Stimulated activated CD4-positive, alpha-beta T cell treated with anti-CD3 and anti-CD28 coated beads, Interleukin-4, amount 100 ng/mL, for 1 hour (primary cell): Measurements from ENCODE around the gene DOP1B.
A peak's percentile ranks its signal among the peaks of the same experiment; 100 is the strongest.
"Not testable (repeated sequence)": the region's sequence is repeated elsewhere in the genome, so short reads cannot be mapped to it uniquely, and the experiment has no call there.

Experiments
- DNase-seq: peaks from one replicate; pipeline ENCODE4 v3.0.0-alpha.2; 2020

DOP1B gene

DNA sequence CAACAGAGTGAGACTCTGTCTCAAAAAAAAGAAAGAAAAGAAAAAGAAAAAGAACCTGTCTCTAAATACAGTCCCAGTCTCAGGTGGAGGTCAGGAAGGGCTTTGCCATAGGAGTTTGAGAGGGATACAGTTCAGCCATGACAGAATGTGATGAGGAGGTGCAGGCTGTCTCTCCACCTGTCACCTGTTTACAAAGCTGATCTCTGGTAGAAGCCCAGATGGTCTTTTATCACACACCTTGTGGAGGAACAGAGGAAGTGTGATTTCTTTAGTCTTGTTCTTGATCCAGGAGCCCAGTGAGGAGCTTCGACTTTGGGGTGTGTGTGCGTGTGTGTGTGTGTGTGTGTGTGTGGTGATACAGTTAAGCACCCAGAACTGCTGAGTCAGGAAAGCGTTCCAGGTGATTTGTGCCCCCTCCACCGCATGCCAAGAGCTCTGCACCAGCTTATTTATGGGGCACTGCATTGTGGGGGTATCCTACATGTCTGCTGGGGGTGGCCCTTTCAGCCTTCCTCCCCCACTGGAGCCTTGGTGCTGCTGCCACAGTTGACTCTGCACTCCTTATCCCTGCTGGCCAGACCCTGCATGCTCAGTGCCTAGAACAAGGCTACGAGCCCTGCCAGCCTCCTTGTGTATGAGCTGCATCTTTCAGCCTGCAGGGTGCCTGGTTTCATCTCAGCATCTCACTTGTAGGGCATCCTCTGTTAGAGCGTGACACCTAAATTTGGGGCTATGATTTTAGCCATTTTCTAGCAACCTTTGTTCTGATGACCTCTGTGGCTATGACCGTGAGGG, 19.3 kb downstream of the DOP1B start:
- no peak for DNase-seq

DNA sequence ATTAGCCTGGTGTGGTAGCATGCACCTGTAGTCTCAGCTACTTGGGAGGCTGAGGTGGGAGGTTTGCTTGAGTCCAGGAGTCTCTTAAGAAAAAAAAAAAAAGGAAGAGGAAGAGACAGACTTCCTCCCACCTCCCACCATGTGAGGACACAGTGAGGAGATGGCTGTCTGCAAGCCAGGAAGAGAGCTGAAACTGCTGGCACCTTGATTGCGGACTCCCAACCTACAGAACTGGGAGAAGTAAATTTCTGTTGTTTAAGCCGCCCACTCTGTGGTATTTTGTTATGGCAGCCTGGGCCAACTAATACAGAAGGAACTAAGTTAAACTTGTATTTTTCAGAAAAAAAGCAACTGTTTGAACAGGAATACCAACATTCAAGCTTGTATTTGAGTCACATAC, 21.7 kb downstream of the DOP1B start:
- no peak for DNase-seq

DNA sequence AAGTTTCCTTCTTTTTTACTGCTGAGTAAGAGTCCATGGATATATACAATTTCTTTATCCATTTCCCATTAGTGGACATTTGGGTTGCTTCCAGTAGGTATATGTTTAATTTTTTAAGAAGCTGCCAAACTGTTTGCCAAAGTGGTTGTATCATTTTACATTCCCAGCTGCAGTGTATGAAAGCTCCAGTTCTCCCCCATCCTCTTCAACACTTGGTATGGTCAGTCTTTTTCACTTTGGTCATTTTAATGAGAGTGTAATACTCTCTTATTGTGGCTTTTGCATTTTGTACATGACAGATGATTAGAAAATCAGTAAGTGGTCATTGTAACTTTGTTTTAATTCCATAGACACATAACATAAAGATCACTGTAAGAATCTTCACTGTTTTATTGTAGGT, 22.5 kb downstream of the DOP1B start:
- DNase-seq = no peak

DNA sequence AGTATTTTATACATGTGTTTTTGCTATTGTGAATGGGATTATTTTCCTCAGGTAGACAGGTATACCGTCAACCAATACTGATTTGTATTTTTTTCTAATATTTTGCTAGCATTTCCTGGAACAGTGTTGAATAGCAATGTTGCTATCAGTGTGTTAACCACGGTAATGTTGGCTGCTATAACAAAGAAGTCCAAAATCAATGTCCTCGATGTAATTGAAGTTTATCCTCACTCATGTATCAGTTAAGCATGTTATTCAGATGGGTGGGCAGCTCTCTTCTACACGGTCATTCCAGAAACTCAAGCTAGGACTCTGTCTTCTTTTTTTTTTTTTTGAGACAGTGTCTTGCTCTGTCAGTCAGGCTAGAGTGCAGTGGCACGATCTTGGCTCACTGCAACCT, 24.3 kb downstream of the DOP1B start:
- no peak for DNase-seq

DNA sequence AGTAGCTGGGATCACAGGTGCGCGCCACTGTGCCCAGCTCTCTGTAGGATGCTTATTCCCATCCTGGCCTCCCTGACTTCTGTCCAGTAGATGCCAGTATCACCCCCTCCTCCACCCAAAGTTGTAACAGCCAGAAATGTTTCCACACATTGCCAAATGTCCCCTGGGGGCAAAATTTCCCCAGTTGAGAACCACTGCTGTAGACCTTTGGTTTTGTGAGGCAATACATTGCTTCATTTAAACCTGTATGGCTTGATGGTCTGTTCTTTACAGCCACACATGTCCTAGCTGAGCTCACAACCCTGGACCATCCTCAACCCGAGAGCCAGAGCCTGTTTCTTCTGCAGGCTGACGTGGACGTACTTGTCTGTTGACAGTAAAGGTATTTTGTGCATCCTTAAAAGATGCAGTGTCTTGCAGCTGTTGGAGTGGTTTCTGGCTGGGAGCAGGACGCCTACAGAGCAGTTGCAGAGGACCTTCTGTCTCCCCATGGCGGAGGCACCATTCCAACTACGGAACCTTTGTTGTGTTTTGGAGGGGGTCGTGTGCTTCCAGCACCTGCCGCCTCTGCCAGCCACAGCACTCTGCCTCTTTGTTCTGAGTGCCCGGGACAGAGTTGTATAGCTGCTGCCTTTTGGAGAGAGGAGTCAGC, 26.6 kb downstream of the DOP1B start:
- DNase-seq = no peak

DNA sequence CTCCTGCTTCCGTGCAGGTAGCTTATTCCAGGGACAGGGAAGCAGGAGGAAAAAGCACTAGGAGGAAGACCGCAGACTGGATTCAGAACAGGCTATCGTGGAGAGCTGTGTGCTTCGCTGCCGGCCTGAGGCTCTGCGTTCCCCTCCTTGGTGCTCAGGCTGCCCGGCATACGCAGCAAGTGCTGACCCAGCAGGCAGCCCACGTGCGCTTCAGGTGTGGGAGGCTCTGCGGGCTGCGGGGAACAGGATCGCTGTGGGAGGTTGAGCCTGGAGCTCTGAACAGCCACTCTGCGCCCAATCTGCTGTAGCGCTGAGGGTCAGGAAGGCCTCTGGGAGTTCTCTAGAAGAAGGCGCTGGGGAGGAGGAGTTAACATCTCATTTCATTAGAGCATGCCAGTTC, 27.9 kb downstream of the DOP1B start:
- DNase-seq = no peak

DNA sequence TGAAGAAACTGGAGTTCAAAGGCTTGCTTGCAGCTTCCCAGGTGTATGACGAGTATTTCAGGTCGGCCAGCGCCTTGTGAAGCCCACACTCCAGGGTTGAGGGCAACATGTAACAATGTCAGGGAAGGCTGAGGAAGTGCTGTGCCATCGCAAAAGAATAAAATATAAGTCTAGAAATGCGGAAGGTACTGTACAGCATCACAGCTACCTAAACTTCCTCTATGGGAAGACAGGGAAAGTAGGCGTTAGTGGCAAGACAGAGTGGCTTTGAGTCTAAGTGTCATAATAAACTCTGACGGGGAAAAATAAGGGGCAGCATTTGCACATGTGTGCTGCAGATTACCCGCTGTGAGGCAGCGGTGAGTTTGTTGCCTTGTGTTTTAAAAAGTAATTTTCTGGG, 28.9 kb downstream of the DOP1B start:
- no peak for DNase-seq

DNA sequence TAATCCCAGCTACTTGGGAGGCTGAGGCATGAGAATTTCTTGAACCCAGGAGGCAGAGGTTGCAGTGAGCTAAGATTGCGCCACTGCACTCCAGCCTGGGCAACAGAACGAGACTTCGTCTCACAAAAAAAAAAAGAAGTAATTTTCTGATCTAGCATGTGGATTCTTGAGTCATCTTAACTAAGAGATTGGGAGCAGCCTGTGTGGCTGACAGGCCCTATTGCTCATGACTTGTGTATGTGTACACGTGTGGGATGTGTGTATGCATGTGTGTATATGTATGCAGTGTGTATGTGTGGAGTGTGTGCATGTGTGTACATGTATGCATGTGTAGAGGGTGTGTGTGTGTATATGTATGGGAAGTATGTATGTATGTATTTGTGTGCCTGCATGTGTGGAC, 29.5 kb downstream of the DOP1B start:
- DNase-seq = no peak

DNA sequence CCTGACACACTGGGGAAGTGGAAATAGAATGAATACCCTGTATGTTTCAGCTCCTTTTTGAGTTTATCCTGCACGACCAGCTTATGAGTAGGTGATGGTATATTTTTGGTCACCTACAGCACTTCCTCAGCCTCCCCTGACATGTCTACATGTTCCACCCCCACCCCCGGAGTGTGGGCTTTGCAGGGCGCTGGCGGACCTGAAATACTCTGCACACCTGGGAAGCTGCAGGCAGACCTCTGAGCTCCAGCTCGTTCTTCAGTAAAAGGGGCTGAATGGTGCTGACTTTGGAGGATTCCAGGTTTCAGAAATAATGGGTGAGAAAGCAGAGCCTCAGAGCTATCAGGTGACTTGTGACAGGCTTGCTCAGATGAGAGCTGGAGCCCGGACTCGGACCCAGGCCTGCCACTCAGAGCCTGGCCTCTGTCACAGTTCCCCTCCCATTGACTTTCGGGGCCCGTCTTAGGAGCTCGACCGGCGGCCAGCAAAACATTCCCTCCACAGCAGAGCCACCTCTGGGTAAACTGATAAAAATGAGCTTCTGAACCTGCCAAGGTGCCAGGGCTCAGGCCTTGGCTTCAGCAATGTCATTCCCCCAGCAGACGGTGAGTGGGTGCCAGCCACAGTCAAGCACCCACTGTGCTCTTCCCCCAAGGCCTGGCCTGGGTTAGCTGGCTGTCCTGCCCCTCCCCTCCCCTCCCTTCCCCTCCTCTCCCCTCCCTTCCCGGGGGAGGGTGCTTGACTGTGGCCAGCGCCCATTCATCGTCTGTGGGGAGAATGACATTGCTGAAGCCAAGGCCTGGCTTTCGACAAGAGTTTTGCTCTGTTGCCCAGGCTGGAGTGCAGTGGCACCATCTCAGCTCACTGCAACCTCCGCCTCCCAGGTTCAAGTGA, 30.1 kb downstream of the DOP1B start:
- DNase-seq = no peak

DNA sequence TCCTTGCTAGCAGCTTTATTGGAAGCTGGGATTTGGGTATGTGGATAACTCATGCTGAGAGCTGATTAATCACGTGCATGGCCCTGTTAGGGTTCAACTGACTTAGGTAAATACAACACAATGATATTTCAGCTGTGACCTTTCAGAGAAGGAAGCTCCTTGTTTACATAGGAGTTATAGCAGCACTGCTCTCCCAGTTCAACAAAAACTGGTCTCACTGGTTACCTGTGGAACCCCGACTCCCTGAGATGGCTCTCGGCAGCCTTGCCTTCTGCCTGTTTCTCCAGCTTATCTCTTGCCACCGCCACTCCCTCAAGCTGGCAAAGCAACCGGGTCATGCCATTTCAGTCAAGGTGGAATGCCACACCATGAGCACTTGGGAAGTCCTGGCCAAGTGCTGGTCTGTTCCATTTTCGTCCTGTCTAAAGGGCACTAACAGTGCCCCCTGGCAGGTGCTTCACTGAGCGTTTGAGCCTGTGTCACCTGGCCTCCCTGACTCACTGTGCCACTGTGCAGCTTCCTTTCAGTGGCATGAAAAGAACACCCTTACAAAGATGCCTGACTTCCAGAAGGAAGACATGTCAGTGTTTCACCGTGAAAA, 31.6 kb downstream of the DOP1B start:
- DNase-seq = no peak

DNA sequence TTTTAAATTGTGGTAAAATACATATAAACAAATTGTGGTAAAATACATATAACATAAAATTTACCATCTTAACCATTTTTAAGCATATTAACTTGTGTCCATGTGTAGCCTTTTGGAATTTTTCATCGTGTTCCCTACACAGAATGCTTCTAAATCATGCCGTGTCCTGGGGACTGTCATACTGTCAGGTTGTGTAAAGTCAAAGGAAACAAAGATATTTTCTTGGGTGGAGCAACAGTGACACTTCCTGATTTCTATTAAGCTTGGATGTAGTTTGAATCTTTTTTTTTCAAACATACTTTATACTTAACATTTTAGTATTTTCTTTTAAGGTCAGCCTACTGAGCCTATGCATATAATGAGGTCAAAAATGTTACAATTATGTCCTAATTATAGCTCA, 32.3 kb downstream of the DOP1B start:
- DNase-seq = no peak

DNA sequence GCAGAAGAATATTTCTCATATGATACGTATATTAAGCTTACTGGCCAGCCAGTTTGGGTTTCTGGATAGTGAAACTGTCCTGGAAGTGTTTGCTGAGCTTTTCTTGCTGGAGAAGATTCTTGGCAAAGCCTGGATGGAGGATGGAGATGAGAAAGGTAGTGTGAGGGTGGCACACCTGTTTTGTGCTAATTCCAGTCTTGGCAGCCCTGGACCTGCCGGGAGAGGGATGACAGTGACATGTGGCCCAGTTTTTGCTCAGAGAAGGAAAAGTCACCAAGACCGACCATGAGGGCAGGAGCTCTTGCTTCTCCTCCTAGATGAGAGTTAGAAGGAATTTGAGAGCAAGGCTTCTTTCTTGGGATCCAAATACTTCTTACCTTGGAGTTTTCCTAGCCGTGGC, 34.1 kb downstream of the DOP1B start:
- DNase-seq = no peak

DNA sequence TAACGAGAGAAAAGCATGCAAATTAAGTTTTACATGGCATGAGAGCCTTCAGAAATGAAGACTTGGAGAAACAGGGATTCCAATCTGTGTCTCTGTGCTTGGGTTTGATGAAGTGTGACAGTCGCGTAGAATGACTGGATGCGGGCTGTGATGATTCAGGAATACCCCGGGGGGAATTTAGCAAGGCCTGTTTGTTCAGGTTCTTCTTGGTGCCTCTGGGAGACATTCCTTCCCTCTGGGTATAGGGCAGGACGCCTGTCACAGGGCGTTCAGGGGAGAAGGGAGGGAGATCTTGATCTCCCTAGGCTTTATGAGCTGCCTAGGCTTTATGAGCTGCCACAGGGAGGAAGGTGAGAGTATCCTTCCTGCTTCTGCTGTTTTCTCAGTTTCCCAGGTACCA, 36.6 kb downstream of the DOP1B start:
- DNase-seq = no peak

DNA sequence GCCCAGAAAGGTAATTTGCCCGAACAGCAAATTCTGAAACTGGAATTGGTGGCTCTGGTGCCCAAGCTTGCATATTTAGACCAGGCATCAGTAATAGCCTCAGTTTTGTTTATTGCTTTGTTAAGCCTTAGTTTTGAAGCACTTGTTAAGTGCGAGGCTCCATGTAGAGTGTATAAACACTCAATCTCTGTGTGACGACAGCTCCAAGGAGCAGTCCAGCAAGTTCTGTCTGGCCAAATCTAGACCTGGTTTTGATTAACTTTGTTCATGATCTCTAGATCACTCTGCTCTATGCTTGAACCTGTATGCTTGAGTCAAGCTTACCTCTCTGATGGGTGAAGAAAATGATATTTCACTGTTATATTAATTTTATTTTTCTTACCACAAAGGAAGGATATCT, 37.4 kb downstream of the DOP1B start:
- no peak for DNase-seq

DNA sequence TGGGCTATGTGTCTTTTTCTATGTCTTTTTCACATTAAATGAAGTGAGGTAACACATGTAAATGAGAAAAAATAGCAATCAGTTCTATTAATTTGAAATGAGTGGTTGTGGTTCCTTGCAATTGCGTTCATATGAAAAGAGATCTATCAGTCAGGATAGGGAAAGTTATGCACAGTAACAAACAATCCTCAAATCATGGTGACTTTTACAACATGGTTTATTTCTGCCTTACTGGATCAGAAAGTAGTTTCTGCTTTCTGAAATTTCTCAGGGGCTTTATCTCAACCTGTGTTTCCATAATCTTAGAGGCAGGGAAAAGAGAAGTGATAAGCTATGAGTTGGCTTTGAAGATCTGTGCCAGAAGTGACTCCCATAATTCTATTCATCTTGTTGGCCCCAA, 39.0 kb downstream of the DOP1B start:
- no peak for DNase-seq

DNA sequence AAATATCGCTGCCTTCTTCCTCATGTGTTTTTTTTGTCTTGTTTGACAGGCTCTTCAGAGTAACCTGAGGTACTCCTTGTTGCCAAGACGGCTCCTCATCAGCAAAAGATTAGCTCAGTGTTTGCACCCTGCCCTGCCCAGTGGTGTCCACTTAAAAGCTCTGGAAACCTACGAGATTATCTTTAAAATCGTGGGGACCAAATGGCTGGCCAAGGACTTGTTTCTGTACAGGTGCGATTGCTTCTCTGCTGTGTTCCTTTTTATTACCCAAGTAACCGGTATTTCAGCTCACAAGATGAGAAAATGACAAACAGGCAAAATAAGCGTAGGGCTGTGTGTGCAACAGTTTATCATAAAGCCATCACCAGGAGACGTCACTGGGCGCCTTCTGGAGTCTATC, 42.4 kb downstream of the DOP1B start:
- DNase-seq = no peak

DNA sequence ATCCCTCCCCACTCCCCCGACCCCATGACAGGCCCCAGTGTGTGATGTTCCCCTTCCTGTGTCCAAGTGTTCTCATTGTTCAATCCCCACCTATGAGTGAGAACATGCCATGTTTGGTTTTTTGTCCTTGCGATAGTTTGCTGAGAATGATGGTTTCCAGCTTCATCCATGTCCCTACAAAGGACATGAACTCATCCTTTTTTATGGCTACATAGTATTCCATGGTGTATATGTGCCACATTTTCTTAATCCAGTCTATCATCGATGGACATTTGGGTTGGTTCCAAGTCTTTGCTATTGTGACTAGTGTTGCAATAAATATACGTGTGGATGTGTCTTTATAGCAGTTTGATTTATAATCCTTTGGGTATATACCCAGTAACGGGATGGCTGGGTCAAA, 43.0 kb downstream of the DOP1B start:
- DNase-seq = not testable (repeated sequence)

DNA sequence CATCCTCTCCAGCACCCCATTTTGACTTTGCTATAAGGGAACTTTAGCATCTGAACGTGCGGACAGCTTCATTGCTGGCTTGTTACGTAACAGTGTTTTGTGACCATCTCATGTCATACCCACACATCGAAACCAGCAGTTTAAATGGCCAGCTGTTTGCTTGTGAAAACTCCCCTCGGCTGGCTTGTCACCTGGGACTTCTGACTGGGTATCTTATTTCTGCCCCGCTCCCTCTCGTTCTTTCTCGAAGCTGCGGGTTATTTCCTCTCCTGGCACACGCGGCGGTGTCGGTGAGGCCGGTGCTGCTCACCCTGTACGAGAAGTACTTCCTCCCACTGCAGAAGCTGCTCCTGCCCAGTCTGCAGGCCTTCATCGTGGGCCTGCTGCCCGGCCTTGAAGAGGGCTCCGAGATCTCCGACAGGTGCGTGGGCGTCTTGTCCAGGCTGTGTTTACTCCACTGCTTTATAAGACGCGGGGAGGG, 43.5 kb downstream of the DOP1B start:
- DNase-seq = no peak

DNA sequence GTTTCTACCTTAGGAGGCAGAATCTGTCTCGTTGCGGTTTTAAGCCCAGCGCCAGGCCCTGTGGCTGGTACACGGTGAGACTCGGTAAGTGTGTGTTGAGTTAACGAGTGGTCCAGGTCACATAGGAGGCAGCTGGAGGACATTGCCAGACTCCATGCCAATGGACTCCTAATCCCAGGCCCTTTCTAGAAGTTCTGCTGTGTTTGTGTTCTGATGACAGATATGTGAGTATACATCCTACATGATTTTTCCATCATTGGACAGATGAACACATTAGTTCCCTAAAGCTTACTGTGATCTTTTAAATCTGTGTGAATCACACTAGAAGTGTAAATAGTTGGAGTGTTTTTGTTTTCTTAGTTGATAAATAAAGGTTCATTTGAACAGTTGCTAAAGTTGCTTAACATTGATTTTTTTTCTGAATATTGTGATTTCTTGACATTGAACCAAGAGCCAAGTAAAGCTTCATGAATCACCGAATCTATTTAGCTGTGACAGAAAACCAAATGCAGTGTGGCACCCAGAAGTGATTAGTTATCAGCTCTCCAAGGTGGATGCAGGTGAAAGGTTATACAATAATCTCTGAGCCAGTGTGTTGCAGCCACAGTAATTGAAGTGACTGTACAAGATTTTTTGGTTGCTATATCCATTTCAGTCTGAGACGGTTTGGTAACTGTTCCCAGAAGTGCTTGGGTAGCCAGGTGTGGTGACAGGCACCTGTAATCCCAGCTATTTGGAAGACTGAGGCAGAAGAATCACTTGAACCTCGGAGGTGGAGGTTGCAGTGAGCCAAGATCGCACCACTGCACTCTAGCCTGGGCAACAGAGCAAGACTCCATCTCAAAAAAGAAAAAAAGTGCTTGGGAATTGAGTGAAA, 46.3 kb downstream of the DOP1B start:
- no peak for DNase-seq

DNA sequence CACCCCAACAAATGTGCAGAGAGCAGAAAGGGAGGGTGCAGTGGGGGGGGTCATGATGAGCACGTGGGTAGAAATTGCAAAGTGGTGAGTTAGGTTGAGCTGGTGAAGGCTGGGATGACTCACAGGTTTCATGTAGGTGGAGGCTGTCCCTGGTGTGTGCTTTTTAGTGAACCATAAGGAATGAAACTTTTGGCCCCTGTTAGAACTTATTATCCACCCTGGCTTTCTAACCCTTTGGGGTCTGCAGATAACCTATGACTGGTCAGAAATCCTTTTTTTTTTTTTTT, 46.9 kb downstream of the DOP1B start:
- peak; percentile 46 for DNase-seq

DNA sequence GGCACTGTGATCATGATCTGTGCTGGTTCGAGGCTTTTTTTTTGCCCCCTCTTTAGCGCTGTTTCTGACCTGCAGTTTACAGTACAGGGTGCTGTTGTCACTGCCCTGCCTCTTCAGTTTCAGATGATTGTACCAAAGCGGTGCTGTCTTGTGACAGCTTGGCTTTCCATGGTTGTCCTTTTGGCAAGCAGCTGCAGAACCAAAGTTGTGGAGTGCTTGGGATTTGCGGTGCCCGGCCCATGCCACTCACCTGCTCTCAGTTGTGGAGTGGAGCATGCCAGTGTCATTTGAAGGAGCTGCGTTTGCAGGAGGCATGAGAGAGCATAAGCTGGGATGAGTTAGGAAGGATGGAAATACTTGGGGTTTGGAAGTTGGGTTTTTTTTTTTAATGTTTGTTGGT, 48.4 kb downstream of the DOP1B start:
- DNase-seq = no peak

DNA sequence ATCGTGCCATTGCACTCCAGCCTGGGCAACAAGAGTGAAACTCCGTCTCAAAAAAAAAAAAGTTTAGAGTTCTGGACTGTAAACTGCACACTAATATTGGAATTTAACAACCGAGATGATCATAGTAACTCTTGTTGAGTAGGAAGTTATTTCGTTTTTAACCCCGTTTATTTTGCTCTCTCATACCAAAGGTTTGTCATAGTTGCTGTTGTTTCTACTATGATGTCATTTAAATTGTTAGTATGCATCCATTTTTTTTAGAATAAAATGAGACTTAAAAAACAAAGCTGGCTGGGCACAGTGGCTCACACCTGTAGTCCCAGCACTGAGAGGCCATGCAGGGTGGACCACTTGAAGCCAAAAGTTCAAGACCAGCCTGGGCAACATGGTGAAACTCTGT, 49.3 kb downstream of the DOP1B start:
- no peak for DNase-seq
